KMS-11 (cell line): ENCODE data around the gene ARHGEF39.

ENCODE experiments used
- H2AFZ ChIP-seq: fragments of 200-600 bp; sonication (generic); 2 replicates; pipeline ENCODE4 v1.6.1; 2016; ENCODE audit warnings: antibody characterized with exemption, mixed run types, low read depth
- H3K27ac ChIP-seq: fragments of 200-600 bp; sonication (generic); 2 replicates; pipeline ENCODE4 v1.6.1; 2016; ENCODE audit warnings: mild to moderate bottlenecking, mixed run types
- H3K27me3 ChIP-seq: fragments of 200-600 bp; sonication (generic); 2 replicates; pipeline ENCODE4 v1.6.1; 2017; ENCODE audit warnings: mild to moderate bottlenecking, low read depth, mixed run types, moderate library complexity; ENCODE audit not compliant: insufficient read depth
- H3K36me3 ChIP-seq: fragments of 200-600 bp; sonication (generic); 2 replicates; pipeline ENCODE4 v1.6.1; 2017; ENCODE audit warnings: mild to moderate bottlenecking, mixed run types; ENCODE audit not compliant: insufficient read depth
- H3K4me1 ChIP-seq: fragments of 200-600 bp; sonication (generic); 2 replicates; pipeline ENCODE4 v1.6.1; 2016; ENCODE audit warnings: mild to moderate bottlenecking, low read depth, mixed run types; ENCODE audit not compliant: poor library complexity, severe bottlenecking
- H3K4me2 ChIP-seq: fragments of 200-600 bp; sonication (generic); 2 replicates; pipeline ENCODE4 v1.7.0; 2016; ENCODE audit warnings: mild to moderate bottlenecking, mixed run types
- H3K4me3 ChIP-seq: fragments of 200-600 bp; sonication (generic); IDR thresholded peaks from 2 replicates; pipeline ENCODE4 v1.6.1; 2017; ENCODE audit warnings: low read depth, low read length, mixed read lengths; ENCODE audit not compliant: insufficient read depth
- H3K79me2 ChIP-seq: fragments of 200-600 bp; sonication (generic); 2 replicates; pipeline ENCODE4 v1.6.1; 2016; ENCODE audit warnings: low read depth, mixed run types; ENCODE audit not compliant: insufficient read depth
- H3K9ac ChIP-seq: fragments of 200-600 bp; sonication (generic); 2 replicates; pipeline ENCODE4 v1.6.1; 2016; ENCODE audit warnings: mild to moderate bottlenecking, mixed run types
- H4K20me1 ChIP-seq: fragments of 200-600 bp; sonication (generic); 2 replicates; pipeline ENCODE4 v1.6.1; 2016; ENCODE audit warnings: mild to moderate bottlenecking, mixed run types; ENCODE audit not compliant: insufficient read depth
- TF ChIP-seq, protein P1 (sequence below): fragments of 200-600 bp; sonication (generic); conservative IDR thresholded peaks from 2 replicates; pipeline ENCODE4 v1.6.1; 2017; ENCODE audit warnings: low read depth, mild to moderate bottlenecking, antibody characterized with exemption, low read length, moderate library complexity, mixed read lengths

ARHGEF39 gene

DNA sequence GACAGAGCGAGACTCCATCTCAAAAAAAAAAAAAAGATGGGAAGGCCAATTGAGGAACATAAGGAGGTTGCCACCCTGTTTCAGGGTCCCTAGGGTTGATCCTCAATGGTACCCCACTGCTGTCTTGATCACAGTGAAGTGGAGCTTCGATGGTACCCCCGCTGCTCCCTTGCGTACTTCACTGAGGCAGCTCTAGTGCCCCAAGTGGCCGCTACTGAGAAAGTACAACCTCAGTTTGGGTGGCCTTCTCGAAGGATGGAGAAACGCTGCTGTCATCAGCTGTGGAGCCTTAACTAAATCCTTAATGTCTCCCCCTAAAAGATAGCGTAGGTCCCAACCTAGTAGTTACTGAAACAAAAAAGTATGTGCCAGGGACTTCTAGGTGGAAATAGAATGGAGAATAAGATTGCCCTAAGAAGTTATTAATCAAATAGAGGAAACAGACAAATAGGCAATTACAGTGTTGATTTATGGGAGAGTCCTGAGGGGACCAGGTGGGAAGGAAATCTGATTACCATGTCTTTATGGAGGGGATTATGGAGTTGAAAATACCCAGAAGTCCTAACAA is 53.7 kb downstream of the ARHGEF39 start:
- Histone ChIP-seq H3K4me1 (peaks cover 12% of the 10 kb centered on the region), H3K79me2 (no peaks in the 10 kb centered on the region), H3K36me3 (no peaks in the 10 kb centered on the region), H3K27ac (no peak overlapping the region), H3K4me2 (no peak overlapping the region), H3K27me3 (no peaks in the 10 kb centered on the region), H2AFZ (no peak overlapping the region), H3K9ac (no peak overlapping the region), H4K20me1 (no peaks in the 10 kb centered on the region), H3K4me3 (no peak overlapping the region)
- TF ChIP-seq, protein P1, sequence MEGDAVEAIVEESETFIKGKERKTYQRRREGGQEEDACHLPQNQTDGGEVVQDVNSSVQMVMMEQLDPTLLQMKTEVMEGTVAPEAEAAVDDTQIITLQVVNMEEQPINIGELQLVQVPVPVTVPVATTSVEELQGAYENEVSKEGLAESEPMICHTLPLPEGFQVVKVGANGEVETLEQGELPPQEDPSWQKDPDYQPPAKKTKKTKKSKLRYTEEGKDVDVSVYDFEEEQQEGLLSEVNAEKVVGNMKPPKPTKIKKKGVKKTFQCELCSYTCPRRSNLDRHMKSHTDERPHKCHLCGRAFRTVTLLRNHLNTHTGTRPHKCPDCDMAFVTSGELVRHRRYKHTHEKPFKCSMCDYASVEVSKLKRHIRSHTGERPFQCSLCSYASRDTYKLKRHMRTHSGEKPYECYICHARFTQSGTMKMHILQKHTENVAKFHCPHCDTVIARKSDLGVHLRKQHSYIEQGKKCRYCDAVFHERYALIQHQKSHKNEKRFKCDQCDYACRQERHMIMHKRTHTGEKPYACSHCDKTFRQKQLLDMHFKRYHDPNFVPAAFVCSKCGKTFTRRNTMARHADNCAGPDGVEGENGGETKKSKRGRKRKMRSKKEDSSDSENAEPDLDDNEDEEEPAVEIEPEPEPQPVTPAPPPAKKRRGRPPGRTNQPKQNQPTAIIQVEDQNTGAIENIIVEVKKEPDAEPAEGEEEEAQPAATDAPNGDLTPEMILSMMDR, result peak; percentile 45

GRCh38 chr9:35609820-35610163 is 55.2 kb downstream of the ARHGEF39 start:
- no peaks in the 10 kb centered on the region for H3K27me3 ChIP-seq
- H3K27ac ChIP-seq, result no peak overlapping the region
- H3K4me2 ChIP-seq, result no peak overlapping the region
- no peaks in the 10 kb centered on the region for H3K79me2 ChIP-seq
- H3K4me3 ChIP-seq, result no peak overlapping the region
- no peak overlapping the region for H3K9ac ChIP-seq
- no peaks in the 10 kb centered on the region for H4K20me1 ChIP-seq
- TF ChIP-seq, protein P1, result no peak
- H3K36me3 ChIP-seq, result no peaks in the 10 kb centered on the region
- peaks cover 8% of the 10 kb centered on the region for H3K4me1 ChIP-seq
- H2AFZ ChIP-seq, result no peak overlapping the region
